GM21825 (cell line): ENCODE data around the gene KIAA0513.
"Not testable (repeated sequence)": the region's sequence is repeated elsewhere in the genome, so short reads cannot be mapped to it uniquely, and the experiment has no call there.

Experiments
- ATAC-seq: cut with Tn5 transposase; IDR thresholded peaks from one replicate; pipeline ENCODE4 v1.9.1; 2021; ENCODE audit warnings: mild to moderate bottlenecking, moderate library complexity; ENCODE audit not compliant: unreplicated experiment

KIAA0513 gene

DNA sequence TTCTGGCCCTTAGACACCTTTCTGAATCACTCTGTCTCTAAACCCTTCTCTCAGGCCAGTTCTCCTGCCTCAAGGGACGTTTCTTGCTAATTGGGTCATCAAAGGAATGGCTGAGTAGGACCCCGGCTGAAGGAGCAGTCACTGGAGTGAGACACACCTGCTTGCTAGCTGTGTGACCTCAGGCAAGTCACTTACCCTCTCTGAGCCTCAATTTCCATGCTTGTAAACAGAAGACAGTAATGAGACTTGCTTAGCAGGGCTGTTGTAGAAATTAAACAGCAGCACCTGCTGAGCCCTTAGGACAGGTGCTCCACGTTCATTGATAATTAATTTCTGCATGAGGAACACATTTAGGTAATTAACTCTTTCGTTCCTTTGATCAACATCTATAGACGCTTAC is 77.9 kb downstream of the KIAA0513 start:
- ATAC-seq: no peak

DNA sequence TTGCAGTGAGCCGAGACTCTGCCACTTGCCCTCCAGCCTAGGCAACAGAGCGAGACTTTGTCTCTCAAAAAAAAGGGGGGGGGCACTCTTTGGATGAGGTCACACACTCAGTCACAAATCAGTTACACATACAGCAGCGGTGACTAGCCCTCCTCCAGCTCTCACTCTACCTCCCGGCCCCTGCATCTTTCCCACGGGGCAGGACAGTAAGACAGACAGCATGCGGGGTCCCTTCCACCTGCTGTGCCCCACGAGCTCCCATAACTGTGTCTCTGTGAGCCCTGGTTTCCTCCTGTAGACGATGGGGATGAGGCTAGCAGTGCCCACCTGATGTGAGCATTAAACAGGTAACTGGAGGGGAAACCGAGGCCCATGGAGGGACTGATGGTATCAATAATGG is 79.5 kb downstream of the KIAA0513 start:
- no peak for ATAC-seq

DNA sequence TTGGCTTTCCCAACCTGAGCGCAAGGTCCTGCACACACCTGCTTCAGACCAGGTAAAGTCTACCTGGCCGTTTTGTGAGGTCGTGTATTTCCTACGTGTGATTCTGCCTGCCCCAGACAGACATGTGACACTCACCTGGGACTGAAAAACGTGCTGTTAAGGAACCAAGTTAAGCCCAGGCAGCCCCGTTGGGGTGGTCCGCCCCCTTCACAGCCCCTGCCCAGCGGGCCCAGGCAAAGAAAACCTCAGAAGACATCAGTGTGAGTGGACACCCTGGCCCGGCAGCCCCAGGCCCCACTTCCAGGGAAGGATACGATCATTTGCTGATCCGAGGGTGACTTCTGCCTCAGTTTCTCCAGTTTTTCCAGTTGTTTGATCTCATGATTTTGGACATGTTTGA is 79.9 kb downstream of the KIAA0513 start:
- ATAC-seq: no peak

DNA sequence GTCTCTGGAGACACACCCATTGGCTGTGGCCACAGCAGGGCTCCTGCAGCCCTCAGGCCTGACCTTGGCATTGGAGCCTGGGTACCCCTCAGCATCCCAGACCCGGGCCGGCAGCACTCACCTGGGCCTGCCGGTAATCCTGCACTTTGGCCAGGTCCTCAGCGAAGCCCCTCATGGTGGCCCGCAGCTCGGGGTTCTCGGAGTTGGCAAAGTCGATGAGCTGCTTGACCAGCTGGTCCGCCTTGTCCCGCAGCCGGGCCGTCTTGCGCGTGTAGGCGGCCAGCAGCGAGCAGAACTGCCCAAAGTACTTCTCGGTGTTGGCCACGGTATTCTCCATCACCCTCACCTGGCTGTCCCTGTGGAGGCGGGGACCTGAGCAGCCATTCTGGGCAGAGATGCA is 82.5 kb downstream of the KIAA0513 start:
- no peak for ATAC-seq

DNA sequence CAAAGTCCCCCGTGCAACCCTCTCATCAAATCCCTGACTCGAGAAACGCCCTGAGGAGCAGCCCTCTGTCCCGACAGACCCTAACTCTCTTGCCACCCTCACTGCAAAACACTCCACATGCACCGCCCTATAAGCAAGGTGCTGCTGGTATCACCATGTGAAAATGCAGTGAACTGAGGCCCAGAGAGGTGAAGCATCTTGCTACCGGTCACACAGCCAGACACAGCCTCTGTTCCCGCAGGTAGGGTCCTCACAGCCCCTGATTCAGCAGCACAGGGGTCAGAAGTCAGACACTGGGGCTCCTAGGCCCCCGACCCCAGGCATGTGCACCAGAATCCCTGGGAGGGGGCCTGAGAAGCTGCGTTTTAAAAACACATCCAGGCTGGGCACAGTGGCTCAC is 83.6 kb downstream of the KIAA0513 start:
- ATAC-seq: no peak

DNA sequence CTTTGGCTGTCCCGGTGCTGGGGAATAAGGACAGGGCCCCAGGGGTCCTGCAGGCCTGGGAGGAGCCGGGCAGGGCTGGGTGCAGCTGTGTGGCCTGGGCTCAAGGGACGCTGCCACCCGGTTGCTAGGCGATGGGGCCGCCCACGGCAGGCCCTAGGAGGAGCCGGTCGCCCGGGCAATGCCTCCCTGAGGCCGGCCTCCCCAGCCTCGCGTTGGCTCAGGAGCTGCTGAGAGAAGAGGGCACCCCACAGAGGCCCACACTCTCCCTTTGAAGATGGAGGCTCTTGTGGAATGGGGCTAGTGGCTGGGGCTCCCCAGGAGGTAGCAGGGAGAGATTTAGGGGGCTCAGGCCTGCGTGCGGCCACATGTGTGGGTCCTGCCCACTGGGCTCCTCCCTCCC is 84.8 kb downstream of the KIAA0513 start, which contains the start of gene CIBAR2:
Gene CIBAR2 (minus strand): TSS at position 109 of the 400 bp plus-strand sequence. CDS start 120 bp downstream, outside the sequence.
- no peak for ATAC-seq

DNA sequence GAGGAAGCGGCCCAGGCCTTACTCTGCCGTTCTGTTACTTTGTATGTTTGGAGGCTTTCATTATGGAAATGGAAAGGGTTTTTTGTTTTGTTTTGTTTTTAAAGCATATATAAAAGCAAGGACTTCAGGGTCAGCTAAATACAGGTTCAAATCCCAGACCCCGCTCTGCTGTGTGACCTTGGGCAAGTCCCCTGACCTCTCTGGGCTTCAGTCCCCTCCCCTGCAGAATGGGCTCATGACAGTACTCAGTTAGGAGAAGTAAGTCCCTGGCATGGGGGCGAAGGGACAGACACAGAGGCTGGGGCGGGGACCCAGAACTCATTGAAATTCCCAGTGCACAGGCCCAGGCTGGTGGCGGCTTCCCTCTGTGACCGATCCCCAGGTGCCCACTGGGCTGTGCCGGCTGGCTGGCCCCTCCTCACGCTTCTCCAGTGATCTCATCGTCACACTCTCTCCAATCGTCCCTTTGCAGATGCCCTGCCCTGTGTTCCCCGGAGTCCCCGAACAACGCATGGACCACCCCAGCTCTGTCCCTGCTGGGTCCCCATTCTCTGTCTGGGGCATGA is 85.7 kb downstream of the KIAA0513 start:
- no peak for ATAC-seq

DNA sequence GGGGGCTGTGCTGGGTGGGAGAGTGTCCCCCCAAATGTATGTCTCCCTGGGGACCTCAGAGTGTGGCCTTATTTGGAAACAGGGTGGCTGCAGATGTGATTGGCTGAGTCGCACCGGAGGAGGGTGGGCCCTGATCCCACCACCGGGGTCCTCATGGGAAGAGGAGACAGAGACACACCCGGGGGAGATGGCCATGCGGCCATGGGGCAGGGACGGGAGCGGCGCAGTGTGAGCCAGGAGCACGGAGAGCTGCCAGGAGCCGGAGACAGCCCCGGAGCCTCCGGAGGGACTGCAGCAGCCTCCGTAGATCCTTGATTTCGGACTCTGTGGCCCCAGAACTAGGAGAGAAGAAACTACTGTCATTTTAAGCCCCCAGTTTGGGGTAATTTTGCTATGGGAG is 86.3 kb downstream of the KIAA0513 start:
- ATAC-seq: no peak

DNA sequence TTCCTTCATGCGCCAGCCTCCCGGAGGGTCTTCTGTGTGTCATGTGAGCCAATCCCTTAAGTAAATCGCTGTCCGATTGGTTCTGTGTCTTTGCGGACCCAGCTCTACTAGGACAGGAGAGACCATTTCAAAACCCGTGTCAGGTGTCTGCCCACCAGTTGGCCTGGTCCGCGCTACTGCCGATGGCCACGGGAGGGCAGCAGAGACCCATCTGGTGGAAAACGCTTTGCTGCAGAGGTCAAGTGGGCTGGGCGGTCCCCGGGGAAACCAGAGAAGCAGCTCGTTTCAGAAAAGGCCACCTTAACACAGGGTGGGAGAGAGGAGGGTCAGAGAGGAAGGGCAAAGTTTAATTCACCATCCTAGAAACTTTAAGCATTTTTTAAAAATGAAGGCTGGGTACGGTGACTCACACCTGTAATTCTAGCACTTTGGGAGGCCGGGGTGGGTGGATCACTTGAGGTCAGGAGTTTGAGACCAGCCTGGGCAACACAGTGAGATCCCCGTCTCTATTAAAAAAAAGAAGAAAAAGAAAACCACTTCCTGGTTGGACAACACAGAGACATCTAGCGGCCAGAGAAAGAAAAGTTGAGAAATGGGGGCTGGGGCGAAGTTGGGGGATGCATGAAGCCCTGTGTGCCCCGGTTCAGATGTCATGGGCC is 87.4 kb downstream of the KIAA0513 start:
- peak; percentile 72 for ATAC-seq

DNA sequence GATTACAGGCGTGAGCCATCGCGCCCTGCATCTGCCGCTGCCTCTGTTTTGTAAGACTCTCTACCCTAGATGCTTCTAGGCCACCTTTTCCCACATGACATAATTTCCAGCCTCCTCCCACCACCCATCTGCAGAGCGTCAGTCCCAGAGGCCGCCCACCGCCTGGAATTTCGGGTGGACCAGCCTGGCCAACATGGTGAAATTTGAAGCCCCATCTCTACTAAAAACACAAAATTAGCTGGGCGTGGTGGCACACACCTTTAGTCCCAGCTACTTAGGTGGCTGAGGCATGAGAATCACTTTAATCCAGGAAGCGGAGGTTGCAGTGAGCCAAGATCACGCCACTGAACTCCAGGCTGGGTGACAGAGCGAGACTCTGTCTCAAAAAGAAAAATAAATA is 89.8 kb downstream of the KIAA0513 start:
- ATAC-seq: no peak

DNA sequence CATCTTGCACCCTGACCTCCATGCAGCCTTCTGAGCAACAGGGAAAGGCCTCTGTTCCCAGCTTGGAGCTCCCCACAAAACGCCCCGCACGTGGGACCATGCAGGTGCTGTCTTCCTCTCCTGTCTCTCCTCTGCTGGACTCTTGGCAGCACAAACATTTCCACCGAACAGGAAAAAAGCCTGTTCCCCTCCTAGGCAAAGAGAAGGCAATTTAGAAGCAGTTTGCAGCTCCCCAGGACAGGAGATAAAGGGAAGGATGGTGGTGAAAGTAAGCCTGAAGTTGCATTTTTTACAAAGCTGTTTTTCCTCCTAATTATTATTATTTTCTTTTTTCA is 92.4 kb downstream of the KIAA0513 start:
- no peak for ATAC-seq

DNA sequence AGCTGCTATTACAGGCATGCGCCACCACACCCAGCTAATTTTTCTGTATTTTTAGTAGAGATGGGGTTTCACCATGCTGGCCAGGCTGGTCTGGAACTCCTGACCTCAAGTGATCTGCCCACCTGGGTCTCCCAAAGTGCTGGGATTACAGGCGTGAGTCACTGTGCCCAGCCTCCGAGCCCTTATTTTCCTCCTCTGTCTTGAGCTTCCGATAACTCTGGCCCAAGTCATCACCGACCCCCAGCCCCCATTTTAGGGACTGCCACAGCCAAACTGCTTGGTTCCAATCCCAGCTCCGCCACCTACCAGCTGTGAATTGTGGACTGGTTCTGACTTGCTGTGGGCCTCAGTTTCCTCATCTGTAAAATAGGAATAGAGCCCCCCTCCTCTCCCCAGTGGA is 95.8 kb downstream of the KIAA0513 start:
- ATAC-seq: not testable (repeated sequence)

DNA sequence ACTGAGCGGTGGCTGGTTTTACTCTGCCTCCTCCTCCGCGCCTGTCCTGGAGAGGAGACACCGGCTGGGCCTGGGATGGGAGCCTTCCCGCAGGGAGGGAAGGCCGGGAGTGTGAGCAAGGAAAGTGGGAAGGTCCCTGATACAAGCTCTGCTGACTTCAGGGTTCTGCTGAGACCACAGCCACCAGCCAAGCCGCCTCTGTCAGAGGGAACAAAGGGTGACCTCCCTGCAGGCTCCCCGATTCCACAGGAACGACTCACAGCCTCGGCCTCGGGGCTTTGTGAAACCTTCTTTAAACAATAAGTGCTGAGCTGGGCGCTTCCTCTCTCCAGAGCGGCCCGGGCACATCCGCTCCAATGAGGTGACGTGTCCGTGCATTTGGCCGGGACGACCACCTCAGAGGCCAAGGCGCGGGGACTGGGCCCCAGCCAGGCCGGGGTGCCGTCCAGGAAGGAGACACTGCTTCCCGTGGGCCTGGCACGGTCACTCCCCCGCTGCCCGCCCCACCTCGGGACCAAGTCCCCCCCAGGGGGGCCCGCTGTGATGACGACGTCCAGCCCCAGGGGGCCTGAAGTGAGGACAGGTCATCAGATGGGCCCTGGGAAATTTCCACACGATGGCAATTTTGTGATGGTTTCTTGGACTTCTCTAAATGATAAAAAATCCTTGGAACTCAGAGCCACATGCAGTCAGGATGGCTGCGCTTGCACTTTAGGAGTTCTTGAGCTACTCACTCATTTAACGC is 96.5 kb downstream of the KIAA0513 start:
- ATAC-seq: no peak

DNA sequence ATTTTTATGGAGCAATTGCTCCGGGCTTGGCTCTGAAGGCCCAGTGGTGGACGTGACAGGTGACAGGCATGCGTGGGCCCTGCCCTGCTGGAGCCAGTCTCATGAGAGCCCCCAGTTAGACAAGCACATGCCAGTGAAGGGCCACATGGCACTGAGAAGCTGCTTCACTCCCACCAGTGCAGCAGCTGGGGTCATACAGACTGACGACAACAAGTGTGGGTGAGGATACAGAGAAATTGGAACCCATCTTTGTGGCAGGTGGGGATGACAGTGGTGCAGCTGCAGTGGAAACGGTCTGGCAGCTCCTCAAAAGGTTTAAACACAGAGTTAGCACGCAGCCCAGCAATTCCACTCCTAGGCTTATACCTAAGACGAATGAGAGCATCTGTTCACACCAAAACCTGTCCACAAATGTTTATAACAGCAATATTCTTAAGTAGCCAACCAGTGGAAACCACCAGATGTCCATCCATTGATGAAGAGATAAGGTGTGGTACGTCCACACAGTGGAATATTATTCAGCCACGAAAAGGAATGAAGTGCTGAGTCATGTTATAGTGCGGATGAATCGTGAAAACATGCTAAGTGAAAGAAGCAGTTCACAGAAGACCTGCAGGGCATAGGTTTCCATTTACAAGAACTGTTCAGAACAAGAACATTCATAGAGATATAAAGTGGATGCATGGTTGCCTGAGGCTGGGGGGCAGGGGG is 97.2 kb downstream of the KIAA0513 start:
- ATAC-seq: no peak

DNA sequence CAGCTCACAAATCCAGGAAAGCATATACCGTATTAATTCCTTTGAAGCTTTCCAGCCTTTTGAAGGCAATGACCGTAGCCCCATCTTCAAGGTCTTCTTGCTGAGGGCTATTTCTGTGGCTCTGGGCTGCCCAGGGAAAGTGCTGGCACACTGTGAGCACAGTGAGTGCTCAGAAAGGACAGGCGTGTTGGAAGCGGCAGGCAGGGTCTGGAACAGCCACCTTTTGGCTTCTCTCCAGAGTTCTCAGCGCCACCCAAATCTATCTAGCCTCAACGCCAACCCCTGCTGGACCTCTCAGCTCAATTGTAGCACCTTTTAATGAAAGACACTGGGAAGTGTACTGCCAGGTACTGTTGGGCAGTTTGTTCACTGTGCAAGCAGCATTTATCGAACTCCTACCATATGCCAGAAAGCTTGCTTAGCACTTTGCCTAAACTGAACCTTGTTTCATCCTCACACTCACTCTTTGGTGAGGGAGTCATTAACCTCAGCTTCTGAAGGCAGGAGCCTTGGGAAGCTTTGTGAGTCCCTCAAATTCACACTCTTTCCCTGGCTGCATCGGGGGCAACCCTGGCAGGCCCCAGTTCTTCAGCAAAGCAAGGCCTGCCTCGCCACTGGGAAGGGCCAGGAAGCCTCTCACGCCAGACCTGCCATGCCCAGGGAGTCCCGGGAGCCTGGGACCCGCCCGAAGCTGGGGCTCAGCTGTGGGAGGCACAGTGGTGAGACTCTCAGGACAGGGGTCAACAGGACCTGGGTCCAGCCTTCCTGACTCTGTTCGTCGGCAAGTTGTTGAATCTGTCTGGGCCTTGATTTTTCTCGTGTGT is 98.2 kb downstream of the KIAA0513 start:
- ATAC-seq: no peak

DNA sequence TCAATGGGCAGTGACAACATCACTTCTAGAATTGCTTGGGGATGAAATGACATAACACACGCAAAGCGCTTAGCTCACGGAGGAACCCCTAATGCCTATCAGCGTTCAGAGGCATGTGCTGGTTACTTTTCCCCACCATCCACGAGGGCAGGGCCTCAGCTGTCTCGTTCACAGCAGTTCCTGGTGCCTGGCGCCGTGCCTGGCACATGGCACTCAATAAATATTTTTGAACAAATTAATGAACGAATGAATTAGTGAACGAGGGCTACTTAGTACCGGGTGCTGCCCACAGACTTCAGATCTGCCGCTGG is 98.8 kb downstream of the KIAA0513 start:
- ATAC-seq: no peak

DNA sequence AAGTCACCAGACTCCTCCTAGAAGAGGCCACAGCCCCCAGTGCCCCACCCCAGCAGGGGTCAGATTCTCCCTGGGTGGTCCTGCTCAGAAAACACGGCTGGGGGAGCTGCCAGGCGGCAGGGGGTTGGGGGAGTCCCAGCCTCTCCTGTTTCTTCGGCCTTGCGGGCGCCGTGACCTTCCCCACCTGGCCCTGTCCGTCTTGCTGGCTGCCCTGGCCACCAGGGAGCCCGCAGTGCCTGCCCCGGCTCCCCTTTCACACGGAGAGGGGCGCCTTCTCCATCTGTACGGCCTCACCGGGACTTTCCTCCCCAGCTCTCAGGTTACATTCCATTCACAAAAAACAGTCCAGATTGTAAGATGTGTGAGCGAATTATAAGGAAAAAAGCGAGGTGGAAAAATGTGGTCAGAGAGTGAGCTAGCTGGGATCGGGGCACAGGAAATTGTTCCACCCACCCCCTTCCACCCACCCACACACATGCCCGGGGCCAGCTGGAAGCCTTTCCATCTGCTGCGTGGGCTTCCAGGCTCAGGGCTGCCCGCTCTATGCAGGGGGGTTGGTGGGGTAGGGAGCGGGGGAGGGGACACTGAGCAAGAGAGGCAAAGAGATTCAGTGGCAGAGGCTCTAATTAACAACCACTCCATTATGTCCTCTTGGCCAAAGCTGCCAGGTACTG is 99.2 kb downstream of the KIAA0513 start:
- no peak for ATAC-seq

DNA sequence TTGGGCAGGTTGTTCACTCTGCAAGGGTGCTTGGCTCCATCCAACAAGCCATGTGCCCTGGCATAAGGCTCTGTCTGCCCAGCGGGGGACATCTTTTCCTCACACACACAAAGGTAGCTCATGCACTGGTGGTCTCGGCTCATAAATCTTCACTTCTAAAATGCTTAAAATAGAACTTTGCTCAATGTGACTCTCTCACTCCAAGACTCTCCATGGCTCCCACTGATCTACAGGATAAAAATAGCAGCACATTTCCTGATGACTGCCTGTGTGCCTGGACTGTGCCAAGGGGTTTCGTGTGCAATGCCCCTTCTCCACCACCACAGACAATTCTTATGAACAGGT is 99.8 kb downstream of the KIAA0513 start:
- ATAC-seq: no peak

DNA sequence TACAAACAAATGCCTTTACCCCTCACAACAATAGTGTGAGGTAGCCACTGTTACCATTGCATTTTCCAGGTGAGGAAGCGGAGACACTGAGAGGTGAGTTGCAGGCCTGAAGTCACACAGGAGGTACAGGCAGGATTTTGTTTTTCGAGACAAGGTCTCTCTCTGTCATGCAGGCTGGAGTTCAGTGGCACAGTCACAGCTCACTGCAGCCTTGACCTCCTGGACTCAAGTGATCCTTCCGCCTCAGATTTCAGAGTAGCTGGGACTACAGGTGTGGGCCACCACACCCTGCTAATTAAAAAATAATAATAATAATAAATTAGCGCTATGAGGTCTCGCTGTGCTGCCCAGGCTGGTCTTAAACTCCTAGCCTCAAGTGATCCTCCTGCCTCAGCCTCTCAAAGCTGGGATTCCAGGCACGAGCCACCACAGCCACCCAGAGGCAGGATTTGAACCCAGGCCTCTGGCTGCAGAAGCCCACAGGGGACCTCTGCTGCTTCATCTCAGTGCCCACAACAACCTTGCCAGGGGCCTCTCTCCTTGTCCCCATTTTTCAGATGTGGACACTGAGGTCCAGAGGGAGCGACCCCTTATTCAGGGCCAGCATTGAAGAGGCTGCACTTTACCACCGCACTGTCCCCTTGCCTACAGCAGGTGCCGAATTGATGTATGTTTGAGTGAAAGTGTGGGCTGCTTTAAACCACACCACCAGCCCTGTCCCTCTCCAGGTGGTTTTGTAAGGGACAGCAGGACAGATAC is 100.7 kb downstream of the KIAA0513 start:
- no peak for ATAC-seq
